Tibial artery (tissue), 4 donors: Measurements from ENCODE around the gene CHMP2A.
"Not testable (repeated sequence)": the region's sequence is repeated elsewhere in the genome, so short reads cannot be mapped to it uniquely, and the experiment has no call there.

Experiments used
- DNase-seq, 2 donors: peaks; one replicate each; pipeline ENCODE4 v3.0.0-alpha.2; 2019
- H3K27ac ChIP-seq, 2 donors: fragments of 200-600 bp; sonication (generic) in 1 of 2; 1 replicate in 1 of 2; 2 replicates in 1 of 2; pipeline ENCODE4 v1.5.1; 2018 to 2019; ENCODE audit warnings: mild to moderate bottlenecking in 1 of 2
- H3K27me3 ChIP-seq, 2 donors: fragments of 200-600 bp; sonication (generic) in 1 of 2; one replicate each; pipeline versions ENCODE4 v1.5.1 to v1.6.0; 2016 to 2019
- H3K36me3 ChIP-seq, 3 donors: fragments of 200-600 bp; sonication (generic) in 2 of 3; one replicate each; pipeline ENCODE4 v1.5.1; 2016 to 2019; ENCODE audit warnings: mild to moderate bottlenecking in 2 of 3
- H3K4me1 ChIP-seq, 4 donors: fragments of 200-600 bp; sonication (generic) in 2 of 4; 1 replicate in 3 of 4; 2 replicates in 1 of 4; pipeline ENCODE4 v1.5.1; 2016 to 2019
- H3K4me3 ChIP-seq, 2 donors: fragments of 200-600 bp; sonication (generic) in 1 of 2; 1 replicate in 1 of 2; 2 replicates in 1 of 2; pipeline ENCODE4 v1.5.1; 2018 to 2019; ENCODE audit warnings: mild to moderate bottlenecking in 2 of 2
- H3K9me3 ChIP-seq, 3 donors: fragments of 200-600 bp; sonication (generic) in 1 of 3; one replicate each; pipeline ENCODE4 v1.5.1; 2016 to 2019
- intact Hi-C: fragments of 100-400 bp; cut with DNase I; formaldehyde crosslinking; loops from one replicate; pipeline ENCODE4 v1.15.0; 2023; ENCODE audit warnings: low total_unique reads
- TF ChIP-seq, protein P1 (sequence below), 2 experiments: fragments of 200-600 bp in 1 of 2; fragments of 450-650 bp in 1 of 2; IDR thresholded peaks; one replicate each; pipeline ENCODE4 v1.5.1; 2017 to 2019; ENCODE audit warnings: antibody characterized with exemption in 2 of 2, mild to moderate bottlenecking in 1 of 2, moderate library complexity in 1 of 2

CHMP2A gene

DNA sequence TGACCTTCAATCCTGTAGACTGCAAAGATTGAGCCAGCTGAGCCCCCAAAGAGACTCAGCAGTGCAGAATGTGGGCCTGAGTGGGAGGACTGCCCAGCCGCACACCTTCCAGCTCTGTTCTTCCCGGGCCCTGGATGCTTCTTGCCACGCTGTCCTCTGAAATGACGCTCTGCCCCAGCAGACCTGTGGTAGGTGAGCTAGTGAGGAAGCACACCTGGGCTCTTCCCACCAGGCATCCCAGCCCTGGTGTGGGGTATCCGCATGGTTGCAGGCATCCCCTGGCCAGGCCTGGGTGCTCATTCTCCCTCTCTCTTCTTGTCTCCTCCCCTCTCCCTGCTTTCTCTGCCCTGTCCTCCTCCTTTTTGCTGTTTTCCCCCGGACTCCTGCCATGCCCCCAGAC is 28.1 kb upstream of the CHMP2A start:
- Histone ChIP-seq H3K27ac (no peak overlapping the region), H3K27me3 (no peaks in the 10 kb centered on the region), H3K4me1 (peaks cover 0 to 8% (median 3%) of the 10 kb centered on the region in 4 donors), H3K36me3 (peaks cover 8 to 39% (median 22%) of the 10 kb centered on the region in 3 donors), H3K9me3 (no peaks in the 10 kb centered on the region), H3K4me3 (no peak overlapping the region)
- DNase-seq: no peak
- TF ChIP-seq, protein P1, sequence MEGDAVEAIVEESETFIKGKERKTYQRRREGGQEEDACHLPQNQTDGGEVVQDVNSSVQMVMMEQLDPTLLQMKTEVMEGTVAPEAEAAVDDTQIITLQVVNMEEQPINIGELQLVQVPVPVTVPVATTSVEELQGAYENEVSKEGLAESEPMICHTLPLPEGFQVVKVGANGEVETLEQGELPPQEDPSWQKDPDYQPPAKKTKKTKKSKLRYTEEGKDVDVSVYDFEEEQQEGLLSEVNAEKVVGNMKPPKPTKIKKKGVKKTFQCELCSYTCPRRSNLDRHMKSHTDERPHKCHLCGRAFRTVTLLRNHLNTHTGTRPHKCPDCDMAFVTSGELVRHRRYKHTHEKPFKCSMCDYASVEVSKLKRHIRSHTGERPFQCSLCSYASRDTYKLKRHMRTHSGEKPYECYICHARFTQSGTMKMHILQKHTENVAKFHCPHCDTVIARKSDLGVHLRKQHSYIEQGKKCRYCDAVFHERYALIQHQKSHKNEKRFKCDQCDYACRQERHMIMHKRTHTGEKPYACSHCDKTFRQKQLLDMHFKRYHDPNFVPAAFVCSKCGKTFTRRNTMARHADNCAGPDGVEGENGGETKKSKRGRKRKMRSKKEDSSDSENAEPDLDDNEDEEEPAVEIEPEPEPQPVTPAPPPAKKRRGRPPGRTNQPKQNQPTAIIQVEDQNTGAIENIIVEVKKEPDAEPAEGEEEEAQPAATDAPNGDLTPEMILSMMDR (IDR thresholded peaks at IDR 0.05): no peak
- intact Hi-C loops: no loop called here

- Histone ChIP-seq H3K27me3 (no peaks in the 10 kb centered on the region), H3K27ac (peak overlapping the region; percentile 21 to 65), H3K36me3 (peaks cover 8 to 47% (median 22%) of the 10 kb centered on the region in 3 donors), H3K9me3 (no peaks in the 10 kb centered on the region), H3K4me1 (peaks cover 0 to 20% (median 8%) of the 10 kb centered on the region in 4 donors), H3K4me3 (no peak overlapping the region)
- DNase-seq: peak; percentile 84 to 92
- intact Hi-C loops: no loop called here
- TF ChIP-seq, protein P1 (IDR thresholded peaks at IDR 0.05): peak; percentile 84 to 88
Measured at GRCh38 chr19:58581227-58582141, 26.6 kb upstream of the CHMP2A start.

DNA sequence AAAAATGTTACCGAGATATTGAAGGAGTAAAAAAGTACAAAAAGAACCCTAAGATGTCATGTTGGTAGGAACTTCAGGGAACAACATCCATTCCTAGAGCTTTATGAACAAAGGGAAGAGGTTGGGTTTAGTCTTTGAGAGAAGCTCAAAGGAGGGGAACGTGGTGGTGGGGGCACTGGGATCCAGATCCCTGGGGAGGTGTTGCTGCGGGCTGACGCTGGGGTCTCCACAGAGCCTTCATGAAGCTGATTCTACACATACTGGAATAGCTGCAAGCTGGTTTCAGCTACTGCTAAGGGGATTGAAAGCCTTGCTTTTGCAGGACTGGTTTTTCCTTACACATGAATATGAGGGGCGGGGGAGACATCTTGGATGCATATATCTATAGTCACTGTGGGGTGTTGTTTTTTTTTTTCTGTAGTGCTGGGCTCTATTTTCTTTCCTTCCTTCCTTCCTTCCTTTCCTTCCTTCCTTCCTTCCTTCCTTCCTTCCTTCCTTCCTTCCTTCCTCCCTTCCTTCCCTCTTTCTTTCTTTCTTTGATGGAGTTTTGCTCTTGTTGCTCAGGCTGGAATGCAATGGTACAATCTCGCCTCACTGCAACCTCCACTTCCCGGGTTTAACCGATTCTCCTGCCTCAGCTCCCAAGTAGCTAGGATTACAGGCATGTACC is 24.7 kb upstream of the CHMP2A start:
- intact Hi-C loops: no loop called here
- TF ChIP-seq, protein P1 (IDR thresholded peaks at IDR 0.05): no peak
- Histone ChIP-seq H3K36me3 (peaks cover 8 to 42% (median 22%) of the 10 kb centered on the region in 3 donors), H3K9me3 (no peaks in the 10 kb centered on the region), H3K4me3 (no peak overlapping the region), H3K27me3 (no peaks in the 10 kb centered on the region), H3K4me1 (peaks cover 0 to 28% (median 11%) of the 10 kb centered on the region in 4 donors), H3K27ac (no peak overlapping the region)
- DNase-seq: no peak

DNA sequence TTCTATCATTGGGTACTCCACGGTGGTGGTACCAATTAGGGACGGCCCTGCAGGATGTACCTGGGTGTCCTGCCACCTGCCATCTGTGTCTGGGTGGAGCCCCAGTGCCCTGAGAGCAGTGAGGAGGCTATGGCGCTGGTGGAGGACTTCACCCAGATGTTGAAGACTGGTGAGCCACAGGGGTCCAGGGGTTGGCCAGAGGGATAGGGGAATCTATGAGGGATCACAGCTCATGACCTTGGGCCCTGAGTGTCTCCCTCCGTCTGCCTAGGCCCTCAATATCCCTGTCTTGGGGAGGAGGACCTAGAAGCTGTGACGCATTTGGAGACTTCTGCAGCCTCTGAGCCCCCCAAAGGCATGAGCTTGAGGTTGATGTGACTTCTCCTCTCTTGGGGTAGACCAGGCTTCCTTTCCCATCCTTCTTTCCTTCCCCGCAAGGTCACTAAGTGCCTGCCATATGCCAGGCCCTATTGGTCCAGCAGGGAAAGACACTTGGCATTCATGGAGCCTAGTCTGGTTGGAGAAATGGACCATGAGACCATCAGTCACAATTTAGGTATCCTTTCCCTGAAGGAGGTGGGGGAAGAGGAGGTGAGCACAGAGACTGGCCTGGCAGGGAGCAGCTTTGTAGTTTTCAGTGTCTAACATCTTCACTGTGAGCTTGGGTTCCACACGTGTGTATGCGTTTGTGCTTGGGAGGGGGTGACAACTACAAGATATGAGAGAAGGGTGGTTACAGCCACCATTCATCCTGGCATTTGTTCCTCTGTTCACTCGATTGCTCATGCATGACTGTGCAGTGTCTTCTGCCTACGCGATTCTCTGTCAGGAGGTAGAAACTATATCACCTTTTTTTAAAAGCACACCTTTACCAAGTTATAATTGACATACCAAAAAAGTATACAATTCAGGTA is 23.4 kb upstream of the CHMP2A start:
- Histone ChIP-seq H3K36me3 (peaks cover 8 to 34% (median 14%) of the 10 kb centered on the region in 3 donors), H3K27ac (no peak overlapping the region), H3K9me3 (no peaks in the 10 kb centered on the region), H3K4me3 (no peak overlapping the region), H3K27me3 (no peaks in the 10 kb centered on the region), H3K4me1 (peaks cover 0 to 38% (median 18%) of the 10 kb centered on the region in 4 donors)
- intact Hi-C loops: no loop called here
- DNase-seq: peak in 1 of 2 donors; percentile 53
- TF ChIP-seq, protein P1 (IDR thresholded peaks at IDR 0.05): no peak

DNA sequence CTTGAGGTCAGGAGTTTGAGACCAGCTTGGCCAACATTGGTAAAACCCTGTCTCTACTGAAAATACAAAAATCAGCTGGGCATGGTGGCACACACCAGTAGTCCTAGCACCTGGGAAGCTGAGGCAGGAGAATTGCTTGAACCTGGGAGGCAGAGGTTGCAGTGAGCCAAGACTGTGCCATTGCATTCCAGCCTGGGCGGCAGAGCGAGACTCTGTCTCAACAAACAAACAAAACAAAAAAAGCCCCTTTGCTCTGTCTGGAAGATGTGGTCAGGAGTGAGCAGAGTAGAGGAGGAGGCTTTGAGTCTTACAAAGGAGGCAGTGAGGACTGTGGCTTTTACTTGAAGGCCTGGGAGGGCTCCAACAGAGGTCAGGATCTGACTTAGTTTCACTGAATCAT is 22.7 kb upstream of the CHMP2A start:
- peaks cover 0 to 38% (median 19%) of the 10 kb centered on the region in 4 donors for H3K4me1 ChIP-seq
- DNase-seq: peak in 1 of 2 donors; percentile 20
- H3K4me3 ChIP-seq, intact Hi-C loops, H3K9me3 ChIP-seq, H3K27me3 ChIP-seq, H3K27ac ChIP-seq: not testable (repeated sequence)
- peaks cover 7 to 27% (median 8%) of the 10 kb centered on the region in 3 donors for H3K36me3 ChIP-seq
